Suprapubic skin (tissue), 4 donors: ENCODE measurements around the gene ZNF728. TPM values are rescaled to one million over a fixed set of nuclear protein-coding genes. Genes with fewer than 3 reads are reported as not detected.
"Not testable (repeated sequence)": the region's sequence is repeated elsewhere in the genome, so short reads cannot be mapped to it uniquely, and the experiment has no call there.

Experiments
- DNase-seq, 2 donors: peaks; one replicate each; pipeline ENCODE4 v3.0.0-alpha.2; 2019; ENCODE audit warnings: low spot score in 2 of 2
- H3K27ac ChIP-seq: fragments of 200-600 bp; sonication (generic); one replicate; pipeline ENCODE4 v1.5.1; 2019
- H3K27me3 ChIP-seq: fragments of 200-600 bp; sonication (generic); one replicate; pipeline ENCODE4 v1.5.1; 2019
- H3K36me3 ChIP-seq: fragments of 200-600 bp; sonication (generic); one replicate; pipeline ENCODE4 v1.5.1; 2019
- H3K4me1 ChIP-seq: fragments of 200-600 bp; sonication (generic); one replicate; pipeline ENCODE4 v1.5.1; 2019
- H3K4me3 ChIP-seq: fragments of 200-600 bp; sonication (generic); one replicate; pipeline ENCODE4 v1.5.1; 2019; ENCODE audit warnings: mild to moderate bottlenecking
- H3K9me3 ChIP-seq: fragments of 200-600 bp; sonication (generic); one replicate; pipeline ENCODE4 v1.5.1; 2019
- CTCF ChIP-seq, 2 donors: fragments of 200-600 bp in 1 of 2; fragments of 450-650 bp in 1 of 2; sonication (generic) in 1 of 2; IDR thresholded peaks; one replicate each; pipeline ENCODE4 v1.5.1; 2016 to 2019; ENCODE audit warnings: antibody characterized with exemption in 2 of 2, mild to moderate bottlenecking in 1 of 2, moderate library complexity in 1 of 2
- EP300 ChIP-seq: sonication (generic); formaldehyde crosslinking; IDR thresholded peaks from one replicate; pipeline ENCODE4 v1.6.1; 2017; ENCODE audit warnings: antibody characterized with exemption
- POLR2A ChIP-seq, 2 donors: fragments of 450-650 bp; IDR thresholded peaks; one replicate each; pipeline ENCODE4 v1.6.1; 2017; ENCODE audit warnings: antibody characterized with exemption in 2 of 2, mild to moderate bottlenecking in 2 of 2, moderate library complexity in 2 of 2
- POLR2AphosphoS5 ChIP-seq, 3 donors: sonication (generic); formaldehyde crosslinking; IDR thresholded peaks; one replicate each; pipeline ENCODE4 v1.6.1; 2017; ENCODE audit warnings: antibody characterized with exemption in 3 of 3
- WGBS: methylation state at CpG from one replicate; pipeline ENCODE4 v1.1.5; 2018; 5-methylcytosine and 5-hydroxymethylcytosine counted together
- total RNA-seq, 4 donors: library from RNA; depleted of rRNA; stranded (reverse); fragments of >200 nt; gene quantifications; one replicate each; pipeline ENCODE4 v1.1.0, GENCODE V29; 2016

The ZNF728 gene
- total RNA-seq, 4 donors from 2014 or later = 0.30 to 1.3 TPM; not detected in 2

- H3K27ac ChIP-seq = no peak overlapping the region
- H3K27me3 ChIP-seq = no peaks in the 10 kb centered on the region
- no peak for DNase-seq
- H3K36me3 ChIP-seq = no peaks in the 10 kb centered on the region
- no peak for TF ChIP-seq POLR2AphosphoS5 (IDR thresholded peaks at IDR 0.05)
- TF ChIP-seq EP300 = no peak
- TF ChIP-seq CTCF (IDR thresholded peaks at IDR 0.05) = no peak
- no peak for TF ChIP-seq POLR2A (IDR thresholded peaks at IDR 0.05)
- peaks cover 17% of the 10 kb centered on the region for H3K9me3 ChIP-seq
- H3K4me1 ChIP-seq = no peaks in the 10 kb centered on the region
- H3K4me3 ChIP-seq = no peak overlapping the region
These were observed 12.7 kb upstream of the ZNF728 start for GRCh38 chr19:23015660-23016059.

GRCh38 chr19:22994957-22995356, 8.0 kb downstream of the ZNF728 start:
- H3K27me3 ChIP-seq, DNase-seq, H3K27ac ChIP-seq, H3K4me3 ChIP-seq, H3K4me1 ChIP-seq, H3K36me3 ChIP-seq: not testable (repeated sequence)
- WGBS = 62% methylated on average over 1 of the region's 1 CpG
- H3K9me3 ChIP-seq = peaks cover 27% of the 10 kb centered on the region

- DNase-seq = no peak
- WGBS = 89% methylated on average over 2 of the region's 2 CpGs
- no peak for TF ChIP-seq CTCF (IDR thresholded peaks at IDR 0.05)
- Histone ChIP-seq H3K36me3 (peaks cover 7% of the 10 kb centered on the region), H3K4me3 (no peak overlapping the region), H3K4me1 (no peaks in the 10 kb centered on the region), H3K27ac (no peak overlapping the region), H3K27me3 (no peaks in the 10 kb centered on the region), H3K9me3 (peaks cover 63% of the 10 kb centered on the region)
These were observed 26.7 kb downstream of the ZNF728 start for GRCh38 chr19:22976248-22976647.

- not testable (repeated sequence) for H3K4me3 ChIP-seq, DNase-seq, H3K36me3 ChIP-seq, H3K27ac ChIP-seq, H3K4me1 ChIP-seq, H3K27me3 ChIP-seq
- H3K9me3 ChIP-seq = peaks cover 67% of the 10 kb centered on the region
- WGBS = 69% methylated on average over 1 of the region's 1 CpG
These were observed 27.3 kb downstream of the ZNF728 start for GRCh38 chr19:22975546-22976136.

GRCh38 chr19:22945560-22945959, 57.4 kb downstream of the ZNF728 start:
- no peak for DNase-seq
- WGBS = 70% methylated on average over 5 of the region's 5 CpGs
- Histone ChIP-seq H3K36me3 (no peaks in the 10 kb centered on the region), H3K27me3 (no peaks in the 10 kb centered on the region), H3K4me1 (no peaks in the 10 kb centered on the region), H3K9me3 (peaks cover 37% of the 10 kb centered on the region), H3K4me3 (no peak overlapping the region), H3K27ac (no peak overlapping the region)
- TF ChIP-seq EP300 (no peak), CTCF (IDR thresholded peaks at IDR 0.05) (no peak), POLR2A (IDR thresholded peaks at IDR 0.05) (no peak), POLR2AphosphoS5 (IDR thresholded peaks at IDR 0.05) (no peak)

- Histone ChIP-seq H3K36me3 (no peaks in the 10 kb centered on the region), H3K27me3 (no peaks in the 10 kb centered on the region)
These were observed 67.8 kb downstream of the ZNF728 start for GRCh38 chr19:22935151-22935550.

GRCh38 chr19:22927576-22927975, 75.4 kb downstream of the ZNF728 start:
- H3K27ac ChIP-seq, H3K9me3 ChIP-seq, H3K4me1 ChIP-seq, DNase-seq, H3K36me3 ChIP-seq, H3K27me3 ChIP-seq, H3K4me3 ChIP-seq: not testable (repeated sequence)
- WGBS = no CpG with 5 or more reads among the region's 34 CpGs

More at GRCh38 chr19:22935151-22935550, 67.8 kb downstream of the ZNF728 start:
- DNase-seq = no peak
- no peak overlapping the region for H3K27ac ChIP-seq
- WGBS = 93% methylated on average over 2 of the region's 2 CpGs
- peaks cover 4% of the 10 kb centered on the region for H3K9me3 ChIP-seq
- TF ChIP-seq POLR2AphosphoS5 (IDR thresholded peaks at IDR 0.05) = no peak
- TF ChIP-seq POLR2A (IDR thresholded peaks at IDR 0.05) = no peak
- TF ChIP-seq EP300 = no peak
- no peak overlapping the region for H3K4me3 ChIP-seq
- H3K4me1 ChIP-seq = no peaks in the 10 kb centered on the region

GRCh38 chr19:22925181-22925580, 77.8 kb downstream of the ZNF728 start:
- DNase-seq, H3K27ac ChIP-seq, H3K36me3 ChIP-seq, H3K4me3 ChIP-seq, H3K27me3 ChIP-seq, H3K4me1 ChIP-seq, H3K9me3 ChIP-seq: not testable (repeated sequence)
- 100% methylated on average over 8 of the region's 41 CpGs for WGBS
